Immature natural killer cell (primary cell): Measurements from ENCODE around the gene ECE2. TPM values are rescaled to one million over a fixed set of nuclear protein-coding genes. Genes with fewer than 3 reads are reported as not detected.
"Not testable (repeated sequence)": the region's sequence is repeated elsewhere in the genome, so short reads cannot be mapped to it uniquely, and the experiment has no call there.

Source experiments
- DNase-seq, 3 donors: peaks; one replicate each; pipeline ENCODE4 v3.0.0; 2022; ENCODE audit warnings: mixed read lengths in 1 of 3
- H3K27ac Mint-ChIP-seq, 6 donors: one replicate each; pipeline ENCODE4 v1.8.0; 2020; ENCODE audit warnings: mixed read lengths in 6 of 6, mild to moderate bottlenecking in 5 of 6, inconsistent platforms in 4 of 6, moderate library complexity in 3 of 6
- H3K27me3 Mint-ChIP-seq, 3 donors: one replicate each; pipeline ENCODE4 v1.8.0; 2020 to 2021; ENCODE audit warnings: low read depth in 3 of 3, mild to moderate bottlenecking in 3 of 3, mixed read lengths in 3 of 3, moderate library complexity in 3 of 3, inconsistent platforms in 1 of 3
- H3K36me3 Mint-ChIP-seq, 3 donors: one replicate each; pipeline ENCODE4 v1.8.0; 2020; ENCODE audit warnings: mixed read lengths in 3 of 3, inconsistent platforms in 2 of 3, mild to moderate bottlenecking in 2 of 3
- H3K4me1 Mint-ChIP-seq, 2 donors: one replicate each; pipeline ENCODE4 v1.8.0; 2020; ENCODE audit warnings: inconsistent platforms in 2 of 2, mild to moderate bottlenecking in 2 of 2, mixed read lengths in 2 of 2, moderate library complexity in 1 of 2
- H3K4me3 Mint-ChIP-seq, 5 donors: one replicate each; pipeline ENCODE4 v1.8.0; 2020; ENCODE audit warnings: mild to moderate bottlenecking in 5 of 5, mixed read lengths in 5 of 5, inconsistent platforms in 3 of 5, moderate library complexity in 3 of 5
- H3K9me3 Mint-ChIP-seq, 6 donors: one replicate each; pipeline ENCODE4 v1.8.0; 2020; ENCODE audit warnings: mild to moderate bottlenecking in 6 of 6, mixed read lengths in 6 of 6, inconsistent platforms in 4 of 6, moderate library complexity in 3 of 6
- polyA plus RNA-seq, 3 donors: library from polyadenylated mRNA; unstranded; fragments of 300-500 nt; fragmentation: Illumina TruSeq; gene quantifications; one replicate each; pipeline ENCODE4 v1.2.3, GENCODE V29; 2021

The ECE2 gene
- polyA plus RNA-seq, 3 donors from 2014 or later: not detected

- H3K4me1 Mint-ChIP-seq: peaks cover 21 to 25% of the 10 kb centered on the region in 2 donors
- H3K27me3 Mint-ChIP-seq: peaks cover 2 to 7% (median 7%) of the 10 kb centered on the region in 3 donors
- H3K36me3 Mint-ChIP-seq: peaks cover 9 to 37% (median 12%) of the 10 kb centered on the region in 3 donors
- peaks cover 0 to 1% (median 0%) of the 10 kb centered on the region in 6 donors for H3K9me3 Mint-ChIP-seq
- H3K27ac Mint-ChIP-seq: peak overlapping the region; percentile 41 to 97 (median 96)
- peak overlapping the region in 4 of 5 donors; percentile 2 to 86 (median 34) for H3K4me3 Mint-ChIP-seq
- peak in 2 of 3 donors; percentile 18 to 21 for DNase-seq
These were observed 58.8 kb downstream of the ECE2 start for GRCh38 chr3:184334470-184335158.

- H3K4me1 Mint-ChIP-seq: peaks cover 21 to 25% of the 10 kb centered on the region in 2 donors
- DNase-seq: no peak
- H3K27ac Mint-ChIP-seq: peak overlapping the region; percentile 92 to 97 (median 96)
- peaks cover 9 to 35% (median 9%) of the 10 kb centered on the region in 3 donors for H3K36me3 Mint-ChIP-seq
- H3K27me3 Mint-ChIP-seq: peaks cover 2 to 7% (median 7%) of the 10 kb centered on the region in 3 donors
- H3K4me3 Mint-ChIP-seq: peak overlapping the region; percentile 85 to 96 (median 89)
- peaks cover 0 to 1% (median 0%) of the 10 kb centered on the region in 6 donors for H3K9me3 Mint-ChIP-seq
These were observed 59.5 kb downstream of the ECE2 start for GRCh38 chr3:184335291-184335660.

- Mint-ChIP-seq H3K4me3 (peak overlapping the region; percentile 86 to 96 (median 90)), H3K27me3 (peaks cover 2 to 7% (median 7%) of the 10 kb centered on the region in 3 donors), H3K36me3 (peaks cover 9 to 31% (median 9%) of the 10 kb centered on the region in 3 donors), H3K4me1 (peaks cover 21 to 25% of the 10 kb centered on the region in 2 donors), H3K27ac (peak overlapping the region; percentile 92 to 97 (median 96)), H3K9me3 (peaks cover 0 to 1% (median 0%) of the 10 kb centered on the region in 6 donors)
- peak; percentile 86 to 88 (median 87) for DNase-seq
These were observed 60.1 kb downstream of the ECE2 start for GRCh38 chr3:184335661-184336546.

- DNase-seq: no peak
- Mint-ChIP-seq H3K27ac (peak overlapping the region; percentile 81 to 97 (median 93)), H3K36me3 (peaks cover 9 to 24% (median 13%) of the 10 kb centered on the region in 3 donors), H3K4me1 (peaks cover 21 to 25% of the 10 kb centered on the region in 2 donors), H3K27me3 (peaks cover 2 to 7% (median 7%) of the 10 kb centered on the region in 3 donors), H3K9me3 (peaks cover 0 to 1% (median 0%) of the 10 kb centered on the region in 6 donors), H3K4me3 (peak overlapping the region; percentile 86 to 96 (median 90))
These were observed 61.0 kb downstream of the ECE2 start for GRCh38 chr3:184336547-184337398.

- Mint-ChIP-seq H3K4me1 (peaks cover 21 to 25% of the 10 kb centered on the region in 2 donors), H3K36me3 (peaks cover 6 to 18% (median 12%) of the 10 kb centered on the region in 3 donors), H3K27ac (peak within 1 kb of the TSS; percentile 81 to 97 (median 93)), H3K27me3 (peaks cover 2 to 8% (median 7%) of the 10 kb centered on the region in 3 donors), H3K9me3 (peaks cover 0 to 1% (median 0%) of the 10 kb centered on the region in 6 donors), H3K4me3 (peak within 1 kb of the TSS; percentile 86 to 96 (median 90))
- no peak for DNase-seq
These were observed 61.5 kb downstream of the ECE2 start, which contains the start of gene FAM131A for GRCh38 chr3:184337399-184337714. Gene FAM131A, plus strand, starts transcription at chr3:184337600. Its CDS starts 31 bp downstream, at chr3:184337631.

GRCh38 chr3:184337981-184338380, 62.2 kb downstream of the ECE2 start:
- H3K36me3 Mint-ChIP-seq: peaks cover under 1 to 13% (median 5%) of the 10 kb centered on the region in 3 donors
- no peak for DNase-seq
- H3K4me1 Mint-ChIP-seq: peaks cover 21 to 25% of the 10 kb centered on the region in 2 donors
- peaks cover 2 to 8% (median 7%) of the 10 kb centered on the region in 3 donors for H3K27me3 Mint-ChIP-seq
- H3K4me3 Mint-ChIP-seq: peak overlapping the region in 4 of 5 donors; percentile 4 to 90 (median 12)
- peak overlapping the region in 2 of 6 donors; percentile 46 to 92 for H3K27ac Mint-ChIP-seq
- peaks cover 0 to 1% (median 0%) of the 10 kb centered on the region in 6 donors for H3K9me3 Mint-ChIP-seq

GRCh38 chr3:184338511-184338945, 62.7 kb downstream of the ECE2 start:
- DNase-seq: no peak
- H3K27ac Mint-ChIP-seq: no peak overlapping the region
- H3K4me3 Mint-ChIP-seq: no peak overlapping the region
- peaks cover 21 to 25% of the 10 kb centered on the region in 2 donors for H3K4me1 Mint-ChIP-seq
- H3K9me3 Mint-ChIP-seq: peaks cover 0 to 1% (median 0%) of the 10 kb centered on the region in 6 donors
- H3K27me3 Mint-ChIP-seq: peaks cover 2 to 8% (median 7%) of the 10 kb centered on the region in 3 donors
- H3K36me3 Mint-ChIP-seq: peaks cover 0 to 8% (median 8%) of the 10 kb centered on the region in 3 donors

- H3K4me1 Mint-ChIP-seq: peaks cover 21 to 25% of the 10 kb centered on the region in 2 donors
- peaks cover 2 to 7% (median 6%) of the 10 kb centered on the region in 3 donors for H3K27me3 Mint-ChIP-seq
- H3K27ac Mint-ChIP-seq: no peak overlapping the region
- no peak for DNase-seq
- H3K4me3 Mint-ChIP-seq: no peak overlapping the region
- H3K9me3 Mint-ChIP-seq: peaks cover 0 to 1% (median 0%) of the 10 kb centered on the region in 6 donors
- H3K36me3 Mint-ChIP-seq: peaks cover 0 to 8% (median 4%) of the 10 kb centered on the region in 3 donors
These were observed 63.2 kb downstream of the ECE2 start for GRCh38 chr3:184339001-184339400.

- not testable (repeated sequence) for H3K27me3 Mint-ChIP-seq, DNase-seq, H3K4me3 Mint-ChIP-seq
These were observed 63.8 kb downstream of the ECE2 start for GRCh38 chr3:184339451-184340135.

GRCh38 chr3:184341925-184342324, 66.1 kb downstream of the ECE2 start:
- Mint-ChIP-seq H3K27me3 (peaks cover 2 to 3% (median 3%) of the 10 kb centered on the region in 3 donors), H3K27ac (peak overlapping the region in 1 of 6 donors; percentile 4), H3K4me3 (no peak overlapping the region), H3K36me3 (peaks cover 0 to 8% (median 0%) of the 10 kb centered on the region in 3 donors), H3K4me1 (peaks cover 12% of the 10 kb centered on the region in 2 donors), H3K9me3 (peaks cover 0 to 1% (median 0%) of the 10 kb centered on the region in 6 donors)
- DNase-seq: no peak

More at GRCh38 chr3:184339451-184340135, 63.8 kb downstream of the ECE2 start:
- H3K9me3 Mint-ChIP-seq, H3K36me3 Mint-ChIP-seq, H3K27ac Mint-ChIP-seq: not testable (repeated sequence)
- H3K4me1 Mint-ChIP-seq: peaks cover 21 to 25% of the 10 kb centered on the region in 2 donors
